Measurements from ENCODE around the gene NPHS1. TPM values are rescaled to one million over a fixed set of nuclear protein-coding genes. Genes with fewer than 3 reads are reported as not detected.

Gene NPHS1
- polyA plus RNA-seq, 1 donor from 2014 or later = 0.05 TPM

DNA sequence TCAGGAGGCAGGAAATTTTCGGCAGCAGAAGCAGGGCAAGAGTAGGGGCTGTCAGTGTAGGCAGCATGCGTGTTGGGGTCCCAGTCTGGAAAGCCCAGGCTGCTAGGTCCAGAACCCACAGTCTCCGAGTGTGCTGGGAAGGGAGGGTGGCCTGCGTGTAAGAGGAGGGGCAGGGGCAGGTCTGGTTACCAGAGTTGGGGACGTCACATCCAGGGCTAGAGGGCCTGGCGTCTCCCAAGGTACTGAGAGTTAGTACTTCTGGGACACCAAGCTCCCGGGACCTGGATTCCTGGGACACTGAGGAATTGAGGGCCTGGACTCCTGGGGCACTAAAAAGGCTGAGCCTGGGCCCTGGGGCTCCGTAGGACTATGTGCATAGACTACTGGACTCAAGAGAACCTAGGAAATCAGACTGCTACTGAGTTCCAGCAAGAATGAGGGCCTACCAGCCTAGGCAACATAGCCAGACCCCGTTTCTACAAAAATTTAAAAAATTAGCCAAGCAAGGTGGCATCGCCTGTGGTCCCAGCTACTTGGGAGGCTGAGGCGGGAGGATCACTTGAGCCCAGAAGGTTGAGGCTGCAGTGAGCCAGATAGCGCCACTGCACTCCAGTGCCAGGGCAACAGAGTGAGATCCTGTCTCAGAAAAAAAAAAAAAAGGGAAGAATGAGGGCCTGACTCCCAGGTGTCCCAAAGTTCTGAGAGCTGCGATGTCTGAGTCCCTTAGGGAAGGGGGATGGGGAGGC is 45.6 kb upstream of the NPHS1 start:
- Histone ChIP-seq H3K36me3 (ENCODE audit: insufficient read depth, low read length) (no peaks in the 10 kb centered on the region), H3K27me3 (ENCODE audit: insufficient read depth, low read depth, low read length) (peaks cover 3% of the 10 kb centered on the region), H3K4me3 (ENCODE audit: low read length) (peak overlapping the region; percentile 77), H3K4me2 (ENCODE audit: low read length) (no peak overlapping the region), H3K9ac (ENCODE audit: low read length) (no peak overlapping the region), H3K9me2 (ENCODE audit: insufficient read depth, low read length) (no peaks in the 10 kb centered on the region), H3K79me2 (replicated peaks; ENCODE audit: insufficient read depth, low read length) (peaks cover 3% of the 10 kb centered on the region), H3K27ac (ENCODE audit: low read length) (no peak overlapping the region), H3K9me3 (ENCODE audit: low read length) (no peaks in the 10 kb centered on the region), H4K20me1 (ENCODE audit: insufficient read depth) (no peaks in the 10 kb centered on the region), H2AFZ (ENCODE audit: low read depth, low read length) (no peak overlapping the region), H3F3A (ENCODE audit: insufficient read depth, low read length, poor library complexity, severe bottlenecking) (no peaks in the 10 kb centered on the region)
- TF ChIP-seq SMC3 (conservative IDR thresholded peaks at IDR 0.05; ENCODE audit: poor library complexity) (no peak), POLR2AphosphoS5 (IDR thresholded peaks at IDR 0.05) (no peak), TAF1 (IDR thresholded peaks at IDR 0.05; ENCODE audit: low read depth) (no peak), MXI1 (conservative IDR thresholded peaks at IDR 0.05; ENCODE audit: poor library complexity, severe bottlenecking) (no peak)
- TF ChIP-seq, protein P1, sequence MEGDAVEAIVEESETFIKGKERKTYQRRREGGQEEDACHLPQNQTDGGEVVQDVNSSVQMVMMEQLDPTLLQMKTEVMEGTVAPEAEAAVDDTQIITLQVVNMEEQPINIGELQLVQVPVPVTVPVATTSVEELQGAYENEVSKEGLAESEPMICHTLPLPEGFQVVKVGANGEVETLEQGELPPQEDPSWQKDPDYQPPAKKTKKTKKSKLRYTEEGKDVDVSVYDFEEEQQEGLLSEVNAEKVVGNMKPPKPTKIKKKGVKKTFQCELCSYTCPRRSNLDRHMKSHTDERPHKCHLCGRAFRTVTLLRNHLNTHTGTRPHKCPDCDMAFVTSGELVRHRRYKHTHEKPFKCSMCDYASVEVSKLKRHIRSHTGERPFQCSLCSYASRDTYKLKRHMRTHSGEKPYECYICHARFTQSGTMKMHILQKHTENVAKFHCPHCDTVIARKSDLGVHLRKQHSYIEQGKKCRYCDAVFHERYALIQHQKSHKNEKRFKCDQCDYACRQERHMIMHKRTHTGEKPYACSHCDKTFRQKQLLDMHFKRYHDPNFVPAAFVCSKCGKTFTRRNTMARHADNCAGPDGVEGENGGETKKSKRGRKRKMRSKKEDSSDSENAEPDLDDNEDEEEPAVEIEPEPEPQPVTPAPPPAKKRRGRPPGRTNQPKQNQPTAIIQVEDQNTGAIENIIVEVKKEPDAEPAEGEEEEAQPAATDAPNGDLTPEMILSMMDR (IDR thresholded peaks at IDR 0.05; ENCODE audit: poor library complexity, severe bottlenecking) = no peak

DNA sequence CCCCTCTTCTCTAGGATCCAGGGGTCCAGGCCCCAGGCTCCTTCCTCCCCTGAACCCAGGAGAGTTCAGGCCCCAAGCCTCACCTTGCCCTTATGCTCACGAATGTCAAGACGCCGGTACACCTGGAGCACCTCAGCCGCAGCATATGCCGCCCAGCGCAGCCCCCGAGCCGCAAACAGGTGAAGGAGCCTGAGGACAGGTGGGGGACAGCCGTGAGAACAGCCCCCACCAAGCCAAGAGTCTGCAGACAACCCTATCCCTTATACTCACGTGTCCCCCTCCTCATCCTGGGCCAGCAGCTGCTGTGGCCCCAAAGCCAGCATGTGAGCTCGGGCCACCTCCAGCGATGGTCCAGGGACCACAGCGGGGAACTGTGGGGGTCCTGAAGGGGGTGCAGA is 44.3 kb upstream of the NPHS1 start:
- Histone ChIP-seq H3K79me2 (replicated peaks; ENCODE audit: insufficient read depth, low read length) (peaks cover 3% of the 10 kb centered on the region), H3K27me3 (ENCODE audit: insufficient read depth, low read depth, low read length) (no peaks in the 10 kb centered on the region), H4K20me1 (ENCODE audit: insufficient read depth) (no peaks in the 10 kb centered on the region), H3K36me3 (ENCODE audit: insufficient read depth, low read length) (no peaks in the 10 kb centered on the region), H3K4me3 (ENCODE audit: low read length) (no peak overlapping the region), H3K27ac (ENCODE audit: low read length) (no peak overlapping the region), H3K9me2 (ENCODE audit: insufficient read depth, low read length) (no peaks in the 10 kb centered on the region), H3K4me2 (ENCODE audit: low read length) (no peak overlapping the region), H3K9ac (ENCODE audit: low read length) (no peak overlapping the region), H3K9me3 (ENCODE audit: low read length) (no peaks in the 10 kb centered on the region), H2AFZ (ENCODE audit: low read depth, low read length) (no peak overlapping the region), H3F3A (ENCODE audit: insufficient read depth, low read length, poor library complexity, severe bottlenecking) (no peaks in the 10 kb centered on the region)
- TF ChIP-seq TAF1 (IDR thresholded peaks at IDR 0.05; ENCODE audit: low read depth) = no peak
- TF ChIP-seq POLR2AphosphoS5 (IDR thresholded peaks at IDR 0.05) = no peak
- TF ChIP-seq, protein P1 (IDR thresholded peaks at IDR 0.05; ENCODE audit: poor library complexity, severe bottlenecking) = no peak
- no peak for TF ChIP-seq SMC3 (conservative IDR thresholded peaks at IDR 0.05; ENCODE audit: poor library complexity)
- TF ChIP-seq EP300 (conservative IDR thresholded peaks at IDR 0.05; ENCODE audit: poor library complexity, severe bottlenecking) = no peak
- no peak for TF ChIP-seq MXI1 (conservative IDR thresholded peaks at IDR 0.05; ENCODE audit: poor library complexity, severe bottlenecking)
- TF ChIP-seq, protein P2, sequence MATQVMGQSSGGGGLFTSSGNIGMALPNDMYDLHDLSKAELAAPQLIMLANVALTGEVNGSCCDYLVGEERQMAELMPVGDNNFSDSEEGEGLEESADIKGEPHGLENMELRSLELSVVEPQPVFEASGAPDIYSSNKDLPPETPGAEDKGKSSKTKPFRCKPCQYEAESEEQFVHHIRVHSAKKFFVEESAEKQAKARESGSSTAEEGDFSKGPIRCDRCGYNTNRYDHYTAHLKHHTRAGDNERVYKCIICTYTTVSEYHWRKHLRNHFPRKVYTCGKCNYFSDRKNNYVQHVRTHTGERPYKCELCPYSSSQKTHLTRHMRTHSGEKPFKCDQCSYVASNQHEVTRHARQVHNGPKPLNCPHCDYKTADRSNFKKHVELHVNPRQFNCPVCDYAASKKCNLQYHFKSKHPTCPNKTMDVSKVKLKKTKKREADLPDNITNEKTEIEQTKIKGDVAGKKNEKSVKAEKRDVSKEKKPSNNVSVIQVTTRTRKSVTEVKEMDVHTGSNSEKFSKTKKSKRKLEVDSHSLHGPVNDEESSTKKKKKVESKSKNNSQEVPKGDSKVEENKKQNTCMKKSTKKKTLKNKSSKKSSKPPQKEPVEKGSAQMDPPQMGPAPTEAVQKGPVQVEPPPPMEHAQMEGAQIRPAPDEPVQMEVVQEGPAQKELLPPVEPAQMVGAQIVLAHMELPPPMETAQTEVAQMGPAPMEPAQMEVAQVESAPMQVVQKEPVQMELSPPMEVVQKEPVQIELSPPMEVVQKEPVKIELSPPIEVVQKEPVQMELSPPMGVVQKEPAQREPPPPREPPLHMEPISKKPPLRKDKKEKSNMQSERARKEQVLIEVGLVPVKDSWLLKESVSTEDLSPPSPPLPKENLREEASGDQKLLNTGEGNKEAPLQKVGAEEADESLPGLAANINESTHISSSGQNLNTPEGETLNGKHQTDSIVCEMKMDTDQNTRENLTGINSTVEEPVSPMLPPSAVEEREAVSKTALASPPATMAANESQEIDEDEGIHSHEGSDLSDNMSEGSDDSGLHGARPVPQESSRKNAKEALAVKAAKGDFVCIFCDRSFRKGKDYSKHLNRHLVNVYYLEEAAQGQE (IDR thresholded peaks at IDR 0.05; ENCODE audit: borderline replicate concordance) = no peak
- TF ChIP-seq RAD21 (conservative IDR thresholded peaks at IDR 0.05) = no peak
- TF ChIP-seq EZH2 (IDR thresholded peaks at IDR 0.05; ENCODE audit: borderline replicate concordance, insufficient read depth, low read length, poor library complexity, severe bottlenecking) = no peak

Measured in neural cell (in vitro differentiated cells).